K562 (cell line): ENCODE data around the gene LRP10. TPM values are rescaled to one million over a fixed set of nuclear protein-coding genes. Genes with fewer than 3 reads are reported as not detected.

Experiments
- BACH1 ChIP-seq: fragments of 200-800 bp; sonication (Bioruptor generic); IDR thresholded peaks from 2 replicates; pipeline ENCODE4 v1.6.1; 2016; ENCODE audit warnings: missing genetic modification characterization, missing compliant biosample characterization
- CBX3 ChIP-seq, 2 experiments: IDR thresholded peaks; 1 replicate in 1 of 2; 2 replicates in 1 of 2; pipeline ENCODE4 v1.6.1; 2012; ENCODE audit warnings: inconsistent platforms in 2 of 2, low read length in 2 of 2, borderline replicate concordance in 1 of 2, control low read depth in 1 of 2
- CEBPB ChIP-seq: fragments of 450-650 bp; IDR thresholded peaks from 2 replicates; pipeline ENCODE4 v1.6.1; 2016; ENCODE audit warnings: missing genetic modification characterization, missing compliant biosample characterization
- CHCHD3 ChIP-seq: fragments of 250-450 bp; sonication (Bioruptor Pico); IDR thresholded peaks from 2 replicates; pipeline ENCODE4 v2.1.2; 2022; ENCODE audit warnings: mild to moderate bottlenecking
- CHD2 ChIP-seq: IDR thresholded peaks from 2 replicates; pipeline ENCODE4 v1.6.1; 2011; ENCODE audit warnings: low read depth, low read length
- CREM ChIP-seq: IDR thresholded peaks from 2 replicates; pipeline ENCODE4 v1.6.1; 2014; ENCODE audit warnings: antibody characterized with exemption, low read depth
- EGR1 ChIP-seq: fragments of 450-650 bp; conservative IDR thresholded peaks from 2 replicates; pipeline ENCODE4 v1.6.1; 2017; ENCODE audit warnings: mild to moderate bottlenecking
- EP300 ChIP-seq: IDR thresholded peaks from 2 replicates; pipeline ENCODE4 v1.6.1; 2012; ENCODE audit warnings: low read length, improper control_type of control experiment
- ERF ChIP-seq: fragments of 450-650 bp; formaldehyde crosslinking; IDR thresholded peaks from 2 replicates; pipeline ENCODE4 v1.4.0; 2020; ENCODE audit warnings: mild to moderate bottlenecking, mixed read lengths
- EWSR1 ChIP-seq: fragments of 450-650 bp; IDR thresholded peaks from 2 replicates; pipeline ENCODE4 v1.6.1; 2018; ENCODE audit warnings: borderline replicate concordance, mild to moderate bottlenecking, low read depth, moderate library complexity; ENCODE audit not compliant: partially characterized antibody
- HIVEP1 ChIP-seq: fragments of 250-450 bp; sonication (Bioruptor Pico); IDR thresholded peaks from 2 replicates; pipeline ENCODE4 v1.4.0; 2020; ENCODE audit warnings: mild to moderate bottlenecking
- HMG20B ChIP-seq: fragments of 250-450 bp; sonication (Bioruptor Pico); IDR thresholded peaks from 2 replicates; pipeline ENCODE4 v1.5.0; 2021; ENCODE audit warnings: mild to moderate bottlenecking
- KAT8 ChIP-seq: fragments of 450-650 bp; IDR thresholded peaks from 2 replicates; pipeline ENCODE4 v1.6.1; 2016; ENCODE audit warnings: low read depth, mild to moderate bottlenecking
- KLF1 ChIP-seq: fragments of 450-650 bp; IDR thresholded peaks from 2 replicates; pipeline ENCODE4 v1.6.1; 2016; ENCODE audit warnings: missing genetic modification characterization, missing compliant biosample characterization
- MCM3 ChIP-seq: fragments of 450-650 bp; IDR thresholded peaks from 2 replicates; pipeline ENCODE4 v1.6.1; 2016
- MED1 ChIP-seq: sonication (generic); formaldehyde crosslinking; IDR thresholded peaks from 2 replicates; pipeline ENCODE4 v1.8.1; 2023; ENCODE audit warnings: missing genetic modification reagents, borderline replicate concordance
- MYC ChIP-seq, 2 experiments: fragments of 250-450 bp in 1 of 2; sonication (Bioruptor Pico) in 1 of 2; IDR thresholded peaks; 2 replicates each; pipeline versions ENCODE4 v1.5.1 to v1.6.1; 2012 to 2021; ENCODE audit warnings: low read depth in 2 of 2, borderline replicate concordance in 1 of 2, improper control_type of control experiment in 1 of 2, low read length in 1 of 2, mild to moderate bottlenecking in 1 of 2, moderate library complexity in 1 of 2
- NUFIP1 ChIP-seq: fragments of 450-650 bp; IDR thresholded peaks from 2 replicates; pipeline ENCODE4 v1.6.1; 2018; ENCODE audit not compliant: partially characterized antibody
- POLR3G ChIP-seq: IDR thresholded peaks from 2 replicates; pipeline ENCODE4 v1.6.1; 2011; ENCODE audit not compliant: insufficient read length, insufficient replicate concordance; ENCODE audit errors: extremely low read depth
- PTBP1 ChIP-seq: fragments of 200-400 bp; formaldehyde crosslinking; IDR thresholded peaks from 2 replicates; pipeline ENCODE4 v1.6.1; 2017; ENCODE audit warnings: low read depth, low read length
- PTRF ChIP-seq: fragments of 450-650 bp; IDR thresholded peaks from 2 replicates; pipeline ENCODE4 v1.6.1; 2016; ENCODE audit warnings: mild to moderate bottlenecking, missing genetic modification characterization, missing compliant biosample characterization
- TEAD2 ChIP-seq: fragments of 450-650 bp; IDR thresholded peaks from 2 replicates; pipeline ENCODE4 v1.6.1; 2016; ENCODE audit warnings: missing genetic modification characterization, control low read depth, missing compliant biosample characterization
- TRIM24 ChIP-seq, 2 experiments: fragments of 450-650 bp; IDR thresholded peaks; 2 replicates each; pipeline ENCODE4 v1.6.1; 2016
- XRCC4 ChIP-seq: IDR thresholded peaks from one replicate; pipeline ENCODE4 v1.6.1; 2011; ENCODE audit not compliant: insufficient read depth, insufficient read length; ENCODE audit errors: extremely low read depth
- ZBTB17 ChIP-seq: fragments of 450-650 bp; formaldehyde crosslinking; IDR thresholded peaks from 2 replicates; pipeline ENCODE4 v1.4.0; 2020; ENCODE audit warnings: mild to moderate bottlenecking
- ZNF444 ChIP-seq: fragments of 250-450 bp; sonication (Bioruptor Pico); IDR thresholded peaks from 2 replicates; pipeline ENCODE4 v1.4.0; 2020; ENCODE audit warnings: mild to moderate bottlenecking, moderate library complexity
- polyA plus RNA-seq, 8 experiments: library from polyadenylated mRNA; depleted of rRNA in 4 of 8; stranded (reverse) in 5 of 8; unstranded in 3 of 8; fragments of >200 nt; fragmentation: Nextera tagmentation in 2 of 8; fragmentation: Illumina TruSeq in 1 of 8; extraction: Ambion mirVana in 2 of 8; extraction: Trizol in 1 of 8; gene quantifications; 2 replicates each; pipeline versions ENCODE4 v1.2.1 to v1.2.3, GENCODE V29; 2011 to 2014; ENCODE audit warnings: inconsistent platforms in 1 of 8, missing spikeins in 1 of 8
- total RNA-seq, 7 experiments: library from RNA; depleted of rRNA in 6 of 7; stranded (reverse); fragments of >200 nt in 6 of 7; fragmentation: Illumina TruSeq in 2 of 7; extraction: Trizol in 2 of 7; gene quantifications; 2 replicates each; pipeline versions ENCODE4 v1.2.1 to v1.2.3, GENCODE V29; 2011 to 2021; ENCODE audit warnings: low replicate concordance in 1 of 7
- TF ChIP-seq, protein P1 (sequence below): IDR thresholded peaks from 3 replicates; pipeline ENCODE4 v1.6.1; 2011; ENCODE audit warnings: borderline replicate concordance, mild to moderate bottlenecking, moderate library complexity; ENCODE audit not compliant: insufficient read length; ENCODE audit errors: extremely low read depth
- TF ChIP-seq, protein P2 (sequence below): fragments of 250-450 bp; sonication (Bioruptor Pico); IDR thresholded peaks from 2 replicates; pipeline ENCODE4 v1.8.0; 2021; ENCODE audit warnings: mild to moderate bottlenecking, moderate library complexity

The LRP10 gene
- total and polyA plus RNA-seq, 9 of the 15 experiments (the other 6 are each of a cell fraction or from before 2014, with no cell fraction given) = 1.3 to 45.5 (median 10.9) TPM

DNA sequence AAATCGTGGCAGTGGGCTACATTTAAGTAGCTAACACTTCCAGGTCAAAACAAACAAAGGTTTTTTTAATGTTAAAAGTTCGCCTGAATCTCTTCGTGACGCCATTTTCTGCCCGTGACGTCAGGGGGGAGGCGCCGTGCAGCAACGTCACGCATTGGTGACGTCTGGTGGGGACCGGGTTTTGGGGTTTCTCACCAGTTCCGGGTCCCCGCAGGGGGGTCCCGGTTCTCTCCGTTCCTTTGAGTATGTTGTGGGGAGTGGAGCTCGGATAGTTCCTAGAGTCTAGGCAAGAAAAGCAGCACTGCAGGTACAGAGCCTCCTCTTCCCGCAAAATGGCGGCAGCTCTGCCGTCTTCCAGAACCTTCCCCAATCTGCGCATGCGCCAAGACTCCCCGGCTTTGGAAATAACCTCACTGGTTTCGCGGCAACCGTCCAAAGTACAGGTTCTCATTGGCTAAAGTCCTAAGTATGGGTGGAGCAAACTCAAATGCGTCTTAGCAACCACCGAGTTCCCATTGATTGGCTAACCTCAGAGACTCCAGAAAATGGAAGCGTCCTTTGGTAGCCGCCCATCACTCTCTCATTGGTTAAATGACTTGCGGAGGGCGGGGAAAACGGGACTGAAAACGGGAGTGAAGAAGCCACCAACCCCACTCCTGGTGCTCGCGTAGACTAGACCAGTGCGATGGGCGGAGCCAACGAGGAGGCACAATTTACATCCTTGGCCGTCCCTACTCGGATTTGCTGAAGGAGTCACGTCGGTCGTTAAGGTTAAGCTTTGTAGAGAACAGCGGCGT lies 47.5 kb downstream of the LRP10 start, which contains the start of gene RBM23 (continued):
- no peak for TF ChIP-seq KLF1
- no peak; the same call in 1 of the 2 replicates for TF ChIP-seq EGR1
- no peak for TF ChIP-seq TRIM24 (IDR thresholded peaks at IDR 0.05)
- no peak for TF ChIP-seq ZNF444 (CRISPR knock-in tag)
- peak; percentile 71; the same call in 1 of the 2 replicates for TF ChIP-seq CEBPB
- TF ChIP-seq ERF (CRISPR knock-in tag) = 0 out of 2 replicates have a peak, but pooled peaks have one; percentile 36
- no peak for TF ChIP-seq MCM3
- TF ChIP-seq, protein P1, sequence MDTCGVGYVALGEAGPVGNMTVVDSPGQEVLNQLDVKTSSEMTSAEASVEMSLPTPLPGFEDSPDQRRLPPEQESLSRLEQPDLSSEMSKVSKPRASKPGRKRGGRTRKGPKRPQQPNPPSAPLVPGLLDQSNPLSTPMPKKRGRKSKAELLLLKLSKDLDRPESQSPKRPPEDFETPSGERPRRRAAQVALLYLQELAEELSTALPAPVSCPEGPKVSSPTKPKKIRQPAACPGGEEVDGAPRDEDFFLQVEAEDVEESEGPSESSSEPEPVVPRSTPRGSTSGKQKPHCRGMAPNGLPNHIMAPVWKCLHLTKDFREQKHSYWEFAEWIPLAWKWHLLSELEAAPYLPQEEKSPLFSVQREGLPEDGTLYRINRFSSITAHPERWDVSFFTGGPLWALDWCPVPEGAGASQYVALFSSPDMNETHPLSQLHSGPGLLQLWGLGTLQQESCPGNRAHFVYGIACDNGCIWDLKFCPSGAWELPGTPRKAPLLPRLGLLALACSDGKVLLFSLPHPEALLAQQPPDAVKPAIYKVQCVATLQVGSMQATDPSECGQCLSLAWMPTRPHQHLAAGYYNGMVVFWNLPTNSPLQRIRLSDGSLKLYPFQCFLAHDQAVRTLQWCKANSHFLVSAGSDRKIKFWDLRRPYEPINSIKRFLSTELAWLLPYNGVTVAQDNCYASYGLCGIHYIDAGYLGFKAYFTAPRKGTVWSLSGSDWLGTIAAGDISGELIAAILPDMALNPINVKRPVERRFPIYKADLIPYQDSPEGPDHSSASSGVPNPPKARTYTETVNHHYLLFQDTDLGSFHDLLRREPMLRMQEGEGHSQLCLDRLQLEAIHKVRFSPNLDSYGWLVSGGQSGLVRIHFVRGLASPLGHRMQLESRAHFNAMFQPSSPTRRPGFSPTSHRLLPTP = no peak
- TF ChIP-seq EP300 = no peak
- TF ChIP-seq BACH1 (tag) = no peak
- TF ChIP-seq, protein P2, sequence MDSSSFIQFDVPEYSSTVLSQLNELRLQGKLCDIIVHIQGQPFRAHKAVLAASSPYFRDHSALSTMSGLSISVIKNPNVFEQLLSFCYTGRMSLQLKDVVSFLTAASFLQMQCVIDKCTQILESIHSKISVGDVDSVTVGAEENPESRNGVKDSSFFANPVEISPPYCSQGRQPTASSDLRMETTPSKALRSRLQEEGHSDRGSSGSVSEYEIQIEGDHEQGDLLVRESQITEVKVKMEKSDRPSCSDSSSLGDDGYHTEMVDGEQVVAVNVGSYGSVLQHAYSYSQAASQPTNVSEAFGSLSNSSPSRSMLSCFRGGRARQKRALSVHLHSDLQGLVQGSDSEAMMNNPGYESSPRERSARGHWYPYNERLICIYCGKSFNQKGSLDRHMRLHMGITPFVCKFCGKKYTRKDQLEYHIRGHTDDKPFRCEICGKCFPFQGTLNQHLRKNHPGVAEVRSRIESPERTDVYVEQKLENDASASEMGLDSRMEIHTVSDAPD (CRISPR knock-in tag) = no peak
- no peak for TF ChIP-seq PTBP1
- no peak for TF ChIP-seq MED1
- no peak for TF ChIP-seq TEAD2 (tag)
- no peak for TF ChIP-seq EWSR1
- no peak for TF ChIP-seq NUFIP1
- TF ChIP-seq XRCC4 = no peak
- TF ChIP-seq HIVEP1 (CRISPR knock-in tag) = no peak
- TF ChIP-seq POLR3G = no peak
- peak; percentile 48; the same call in 1 of the 2 replicates for TF ChIP-seq MYC (IDR thresholded peaks at IDR 0.05; ENCODE audit: low read depth, low read length)
- no peak for TF ChIP-seq MYC (CRISPR knock-in tag; IDR thresholded peaks at IDR 0.05; ENCODE audit: borderline replicate concordance, low read depth)
- no peak for TF ChIP-seq CBX3 (IDR thresholded peaks at IDR 0.05; ENCODE audit: borderline replicate concordance in 1 of 2, low read length in 2 of 2)
- TF ChIP-seq ZBTB17 (CRISPR knock-in tag) = no peak
- TF ChIP-seq CREM = peak; percentile 100
- peak; percentile 83 for TF ChIP-seq KAT8
- TF ChIP-seq CHD2 = no peak
- no peak for TF ChIP-seq PTRF (tag)
- no peak for TF ChIP-seq HMG20B (CRISPR knock-in tag)
- TF ChIP-seq CHCHD3 (CRISPR knock-in tag) = no peak
